ENCODE data around the gene TMEM135. TPM values are rescaled to one million over a fixed set of nuclear protein-coding genes. Genes with fewer than 3 reads are reported as not detected.

TMEM135 gene
- total RNA-seq, 1 donor from 2014 or later: 38.1 TPM

- no peak overlapping the region for H3K4me3 Mint-ChIP-seq (ENCODE audit: unreplicated experiment)
- DNase-seq: peak; percentile 97
- TF ChIP-seq CTCF (IDR thresholded peaks at IDR 0.05; ENCODE audit: partially characterized antibody, unreplicated experiment): peak; percentile 99
- peaks cover 2% of the 10 kb centered on the region for H3K9me3 Mint-ChIP-seq (ENCODE audit: unreplicated experiment)
- H3K4me1 Mint-ChIP-seq (ENCODE audit: low read depth, unreplicated experiment): no peaks in the 10 kb centered on the region
- no peak overlapping the region for H3K27ac Mint-ChIP-seq (ENCODE audit: unreplicated experiment)
- peaks cover 5% of the 10 kb centered on the region for H3K27me3 Mint-ChIP-seq (ENCODE audit: unreplicated experiment)
- no peaks in the 10 kb centered on the region for H3K36me3 Mint-ChIP-seq (ENCODE audit: unreplicated experiment)
Measured at GRCh38 chr11:87352759-87353707, 315.3 kb downstream of the TMEM135 start.

GRCh38 chr11:87353771-87354345, 316.1 kb downstream of the TMEM135 start:
- Mint-ChIP-seq H3K4me3 (ENCODE audit: unreplicated experiment) (no peak overlapping the region), H3K4me1 (ENCODE audit: low read depth, unreplicated experiment) (no peaks in the 10 kb centered on the region), H3K36me3 (ENCODE audit: unreplicated experiment) (no peaks in the 10 kb centered on the region), H3K27me3 (ENCODE audit: unreplicated experiment) (peaks cover 5% of the 10 kb centered on the region), H3K9me3 (ENCODE audit: unreplicated experiment) (peaks cover 4% of the 10 kb centered on the region), H3K27ac (ENCODE audit: unreplicated experiment) (no peak overlapping the region)
- no peak for TF ChIP-seq CTCF (IDR thresholded peaks at IDR 0.05; ENCODE audit: partially characterized antibody, unreplicated experiment)
- no peak for DNase-seq

GRCh38 chr11:87355596-87355995, 317.9 kb downstream of the TMEM135 start:
- H3K9me3 Mint-ChIP-seq (ENCODE audit: unreplicated experiment): peaks cover 4% of the 10 kb centered on the region
- no peaks in the 10 kb centered on the region for H3K36me3 Mint-ChIP-seq (ENCODE audit: unreplicated experiment)
- no peaks in the 10 kb centered on the region for H3K4me1 Mint-ChIP-seq (ENCODE audit: low read depth, unreplicated experiment)
- no peak overlapping the region for H3K27ac Mint-ChIP-seq (ENCODE audit: unreplicated experiment)
- DNase-seq: no peak
- peaks cover 5% of the 10 kb centered on the region for H3K27me3 Mint-ChIP-seq (ENCODE audit: unreplicated experiment)
- no peak for TF ChIP-seq CTCF (IDR thresholded peaks at IDR 0.05; ENCODE audit: partially characterized antibody, unreplicated experiment)
- no peak overlapping the region for H3K4me3 Mint-ChIP-seq (ENCODE audit: unreplicated experiment)

GRCh38 chr11:87356428-87356827, 318.7 kb downstream of the TMEM135 start:
- peaks cover 4% of the 10 kb centered on the region for H3K9me3 Mint-ChIP-seq (ENCODE audit: unreplicated experiment)

More at GRCh38 chr11:87356428-87356827, 318.7 kb downstream of the TMEM135 start:
- Mint-ChIP-seq H3K27me3 (ENCODE audit: unreplicated experiment) (peaks cover 5% of the 10 kb centered on the region), H3K4me1 (ENCODE audit: low read depth, unreplicated experiment) (no peaks in the 10 kb centered on the region), H3K36me3 (ENCODE audit: unreplicated experiment) (no peaks in the 10 kb centered on the region), H3K4me3 (ENCODE audit: unreplicated experiment) (no peak overlapping the region), H3K27ac (ENCODE audit: unreplicated experiment) (no peak overlapping the region)
- no peak for TF ChIP-seq CTCF (IDR thresholded peaks at IDR 0.05; ENCODE audit: partially characterized antibody, unreplicated experiment)
- DNase-seq: no peak
